Measurements from ENCODE around the gene RADIL.

Gene RADIL

GRCh38 chr7:4789194-4790077, 94.1 kb downstream of the RADIL start:
- no peak for DNase-seq

GRCh38 chr7:4788627-4789189, 94.8 kb downstream of the RADIL start:
- DNase-seq = no peak

- no peak for DNase-seq
These were observed 95.4 kb downstream of the RADIL start for GRCh38 chr7:4787947-4788626.

- DNase-seq = no peak
These were observed 96.0 kb downstream of the RADIL start for GRCh38 chr7:4787541-4787940.

- no peak for DNase-seq
These were observed 97.5 kb downstream of the RADIL start for GRCh38 chr7:4786015-4786414.

- no peak for DNase-seq
These were observed 98.1 kb downstream of the RADIL start for GRCh38 chr7:4785371-4785770.

- DNase-seq = no peak
These were observed 98.7 kb downstream of the RADIL start for GRCh38 chr7:4784799-4785198.

- DNase-seq = no peak
These were observed 99.7 kb downstream of the RADIL start for GRCh38 chr7:4783762-4784351.

- no peak for DNase-seq
These were observed 100.2 kb downstream of the RADIL start for GRCh38 chr7:4783292-4783652.

- DNase-seq = no peak
These were observed 100.9 kb downstream of the RADIL start for GRCh38 chr7:4782333-4783291.

GRCh38 chr7:4781366-4782069, 102.0 kb downstream of the RADIL start:
- DNase-seq = no peak

GRCh38 chr7:4779118-4779517, 104.4 kb downstream of the RADIL start:
- no peak for DNase-seq

- DNase-seq = no peak
These were observed 107.5 kb downstream of the RADIL start for GRCh38 chr7:4775848-4776623.

GRCh38 chr7:4775250-4775847, 108.2 kb downstream of the RADIL start, which contains the start of gene AP5Z1:
TSS of gene AP5Z1 (plus strand) at chr7:4775623. CDS start at chr7:4775716, 93 bp downstream.
- peak; percentile 91 for DNase-seq

- peak; percentile 44 for DNase-seq
These were observed 108.8 kb downstream of the RADIL start for GRCh38 chr7:4774658-4775249.

- DNase-seq = no peak
These were observed 109.5 kb downstream of the RADIL start for GRCh38 chr7:4774007-4774406.

- DNase-seq = no peak
These were observed 111.2 kb downstream of the RADIL start for GRCh38 chr7:4772306-4772705.

GRCh38 chr7:4771737-4772136, 111.8 kb downstream of the RADIL start:
- no peak for DNase-seq

- DNase-seq = no peak
These were observed 112.6 kb downstream of the RADIL start for GRCh38 chr7:4770886-4771285.

GRCh38 chr7:4769761-4770160, 113.8 kb downstream of the RADIL start:
- DNase-seq = peak; percentile 35

Measured in DMS79 treated with DMSO at 0.1 percent for 48 hours (cell line).